Measurements from ENCODE around the gene PDZK1. TPM values are rescaled to one million over a fixed set of nuclear protein-coding genes. Genes with fewer than 3 reads are reported as not detected.

The PDZK1 gene
- polyA plus RNA-seq, 1 donor from 2014 or later, result 0.88 TPM

DNA sequence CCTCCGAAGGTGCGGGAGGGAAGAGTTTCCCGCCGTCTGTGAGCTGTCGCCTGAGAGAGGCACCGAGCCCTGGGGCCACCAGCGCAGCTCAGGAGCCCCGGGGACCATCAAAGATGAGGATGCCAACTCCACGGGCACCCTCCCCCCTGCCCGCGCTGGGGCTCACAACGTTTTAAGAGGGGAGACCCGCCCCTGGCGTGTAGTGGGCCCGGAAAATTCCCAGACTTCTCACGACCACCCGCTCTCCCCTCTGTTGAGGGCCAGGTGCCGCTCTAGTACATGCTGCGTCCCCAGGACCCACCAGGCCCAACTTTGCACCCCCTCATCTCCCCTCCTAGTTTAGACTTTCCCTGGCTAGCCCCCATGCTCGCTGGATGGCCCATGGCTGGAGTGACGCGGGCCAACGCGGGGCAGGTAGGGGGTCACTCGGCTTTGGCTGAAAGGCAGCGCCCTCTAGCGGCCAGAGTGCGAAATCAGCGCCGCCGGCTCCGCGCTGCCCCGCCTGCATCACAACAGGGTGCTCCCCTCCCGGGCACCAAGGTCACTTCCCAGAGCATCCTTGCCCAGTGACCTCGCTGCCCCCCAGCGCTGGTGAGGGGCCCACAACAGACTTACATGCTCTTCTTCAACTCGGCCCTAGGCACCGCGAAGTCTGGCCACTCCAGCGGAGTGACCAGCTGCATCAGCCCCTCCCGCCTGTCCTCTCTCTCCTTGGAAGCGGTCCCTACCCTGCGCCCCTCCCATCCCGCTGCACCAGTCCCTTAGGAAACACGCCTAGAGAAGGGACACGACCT, 13.9 kb upstream of the PDZK1 start:
- no peaks in the 10 kb centered on the region for H3F3A ChIP-seq (ENCODE audit: insufficient read depth, low read length, poor library complexity, severe bottlenecking)
- TF ChIP-seq, protein P1, sequence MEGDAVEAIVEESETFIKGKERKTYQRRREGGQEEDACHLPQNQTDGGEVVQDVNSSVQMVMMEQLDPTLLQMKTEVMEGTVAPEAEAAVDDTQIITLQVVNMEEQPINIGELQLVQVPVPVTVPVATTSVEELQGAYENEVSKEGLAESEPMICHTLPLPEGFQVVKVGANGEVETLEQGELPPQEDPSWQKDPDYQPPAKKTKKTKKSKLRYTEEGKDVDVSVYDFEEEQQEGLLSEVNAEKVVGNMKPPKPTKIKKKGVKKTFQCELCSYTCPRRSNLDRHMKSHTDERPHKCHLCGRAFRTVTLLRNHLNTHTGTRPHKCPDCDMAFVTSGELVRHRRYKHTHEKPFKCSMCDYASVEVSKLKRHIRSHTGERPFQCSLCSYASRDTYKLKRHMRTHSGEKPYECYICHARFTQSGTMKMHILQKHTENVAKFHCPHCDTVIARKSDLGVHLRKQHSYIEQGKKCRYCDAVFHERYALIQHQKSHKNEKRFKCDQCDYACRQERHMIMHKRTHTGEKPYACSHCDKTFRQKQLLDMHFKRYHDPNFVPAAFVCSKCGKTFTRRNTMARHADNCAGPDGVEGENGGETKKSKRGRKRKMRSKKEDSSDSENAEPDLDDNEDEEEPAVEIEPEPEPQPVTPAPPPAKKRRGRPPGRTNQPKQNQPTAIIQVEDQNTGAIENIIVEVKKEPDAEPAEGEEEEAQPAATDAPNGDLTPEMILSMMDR (IDR thresholded peaks at IDR 0.05; ENCODE audit: poor library complexity, severe bottlenecking), result peak; percentile 43
- no peak for TF ChIP-seq MXI1 (conservative IDR thresholded peaks at IDR 0.05; ENCODE audit: poor library complexity, severe bottlenecking)
- no peak overlapping the region for H3K4me3 ChIP-seq (ENCODE audit: low read length)
- H3K36me3 ChIP-seq (ENCODE audit: insufficient read depth, low read length), result no peaks in the 10 kb centered on the region
- no peak overlapping the region for H3K4me2 ChIP-seq (ENCODE audit: low read length)
- no peaks in the 10 kb centered on the region for H3K9me2 ChIP-seq (ENCODE audit: insufficient read depth, low read length)
- no peaks in the 10 kb centered on the region for H3K9me3 ChIP-seq (ENCODE audit: low read length)
- H3K27ac ChIP-seq (ENCODE audit: low read length), result no peak overlapping the region
- H4K20me1 ChIP-seq (ENCODE audit: insufficient read depth), result no peaks in the 10 kb centered on the region
- H3K27me3 ChIP-seq (ENCODE audit: insufficient read depth, low read depth, low read length), result no peaks in the 10 kb centered on the region
- no peaks in the 10 kb centered on the region for H3K79me2 ChIP-seq (replicated peaks; ENCODE audit: insufficient read depth, low read length)
- H2AFZ ChIP-seq (ENCODE audit: low read depth, low read length), result no peak overlapping the region
- H3K9ac ChIP-seq (ENCODE audit: low read length), result no peak overlapping the region

DNA sequence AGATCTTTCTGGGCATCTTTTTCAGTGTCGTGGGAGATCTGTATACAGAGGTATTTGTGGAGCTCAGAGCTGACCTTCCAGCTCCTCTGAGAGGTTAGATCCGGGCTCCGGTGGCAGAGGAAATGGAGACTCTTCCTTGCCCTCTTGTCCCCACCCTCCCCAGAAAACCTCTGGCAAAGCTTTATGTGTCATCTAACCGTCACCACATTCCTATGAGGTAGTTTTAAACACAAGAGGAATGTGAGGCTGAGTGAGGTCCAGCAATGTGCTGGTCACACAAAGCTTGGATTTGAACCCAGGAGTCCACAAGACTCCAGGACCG, 13.3 kb upstream of the PDZK1 start:
- H3K4me3 ChIP-seq (ENCODE audit: low read length), result no peak overlapping the region
- no peak overlapping the region for H3K4me2 ChIP-seq (ENCODE audit: low read length)
- no peaks in the 10 kb centered on the region for H3F3A ChIP-seq (ENCODE audit: insufficient read depth, low read length, poor library complexity, severe bottlenecking)
- H3K36me3 ChIP-seq (ENCODE audit: insufficient read depth, low read length), result no peaks in the 10 kb centered on the region
- H3K27ac ChIP-seq (ENCODE audit: low read length), result no peak overlapping the region
- no peak overlapping the region for H2AFZ ChIP-seq (ENCODE audit: low read depth, low read length)
- H3K9me2 ChIP-seq (ENCODE audit: insufficient read depth, low read length), result no peaks in the 10 kb centered on the region
- H3K79me2 ChIP-seq (replicated peaks; ENCODE audit: insufficient read depth, low read length), result no peaks in the 10 kb centered on the region
- H3K9ac ChIP-seq (ENCODE audit: low read length), result no peak overlapping the region
- TF ChIP-seq TAF1 (IDR thresholded peaks at IDR 0.05; ENCODE audit: low read depth) (no peak), EZH2 (IDR thresholded peaks at IDR 0.05; ENCODE audit: borderline replicate concordance, insufficient read depth, low read length, poor library complexity, severe bottlenecking) (no peak), MXI1 (conservative IDR thresholded peaks at IDR 0.05; ENCODE audit: poor library complexity, severe bottlenecking) (no peak), RAD21 (conservative IDR thresholded peaks at IDR 0.05) (no peak)
- no peaks in the 10 kb centered on the region for H3K9me3 ChIP-seq (ENCODE audit: low read length)
- no peaks in the 10 kb centered on the region for H4K20me1 ChIP-seq (ENCODE audit: insufficient read depth)
- no peaks in the 10 kb centered on the region for H3K27me3 ChIP-seq (ENCODE audit: insufficient read depth, low read depth, low read length)

DNA sequence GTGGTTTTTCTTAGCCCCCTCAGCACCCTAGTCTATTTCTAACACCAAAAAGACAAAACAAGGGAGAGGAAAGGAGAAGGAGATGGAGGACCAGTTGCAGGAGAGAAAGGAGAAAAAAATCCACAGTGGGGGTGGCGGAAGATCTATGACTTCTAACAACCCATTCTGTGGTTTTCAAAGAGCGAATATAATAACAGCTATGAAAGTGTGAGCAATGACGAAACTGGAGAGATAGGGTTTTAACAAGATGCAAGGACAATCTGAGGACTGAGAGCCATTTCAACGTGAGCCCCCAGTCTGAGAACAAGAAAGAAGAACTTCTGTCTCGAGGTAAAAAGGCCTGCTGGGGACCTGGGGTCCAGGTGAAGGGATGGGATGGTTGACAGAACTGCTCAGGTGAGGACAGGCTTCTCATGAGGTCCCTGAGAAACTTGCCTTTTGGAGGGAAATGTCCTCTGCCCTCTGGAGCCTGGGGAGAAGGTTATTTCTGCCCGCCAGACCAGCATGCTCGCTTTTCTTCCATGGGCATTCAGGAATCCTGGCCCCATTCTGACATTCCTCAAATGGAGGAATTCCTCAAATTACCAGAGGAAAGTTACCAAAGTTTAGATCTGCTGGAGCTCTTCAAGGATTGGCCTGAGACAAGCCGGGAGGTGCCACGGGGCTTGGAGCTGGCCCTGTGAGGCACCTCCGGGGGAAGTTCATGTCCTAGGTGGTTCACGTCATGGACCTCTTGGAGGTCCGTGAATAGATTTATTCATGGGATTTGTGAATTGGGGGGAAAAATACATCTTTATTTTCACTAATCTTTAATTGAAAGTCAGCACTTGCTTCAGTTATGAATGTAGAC, 12.3 kb upstream of the PDZK1 start, which contains the start of gene CD160:
CD160 (plus strand) TSS at position 270 of the 850 bp plus-strand sequence. CDS start 8,829 bp downstream, outside the sequence.
- no peak within 1 kb of the TSS for H2AFZ ChIP-seq (ENCODE audit: low read depth, low read length)

More for the DNA sequence above, 12.3 kb upstream of the PDZK1 start, which contains the start of gene CD160:
- Histone ChIP-seq H3K9me2 (ENCODE audit: insufficient read depth, low read length) (no peaks in the 10 kb centered on the region), H3K9ac (ENCODE audit: low read length) (no peak within 1 kb of the TSS), H3K36me3 (ENCODE audit: insufficient read depth, low read length) (no peaks in the 10 kb centered on the region), H3K4me3 (ENCODE audit: low read length) (no peak within 1 kb of the TSS), H3K9me3 (ENCODE audit: low read length) (no peaks in the 10 kb centered on the region), H3K27ac (ENCODE audit: low read length) (no peak within 1 kb of the TSS), H4K20me1 (ENCODE audit: insufficient read depth) (no peaks in the 10 kb centered on the region), H3F3A (ENCODE audit: insufficient read depth, low read length, poor library complexity, severe bottlenecking) (no peaks in the 10 kb centered on the region), H3K79me2 (replicated peaks; ENCODE audit: insufficient read depth, low read length) (no peaks in the 10 kb centered on the region), H3K4me2 (ENCODE audit: low read length) (no peak within 1 kb of the TSS), H3K27me3 (ENCODE audit: insufficient read depth, low read depth, low read length) (no peaks in the 10 kb centered on the region)
- TF ChIP-seq RAD21 (conservative IDR thresholded peaks at IDR 0.05) (no peak), POLR2AphosphoS5 (IDR thresholded peaks at IDR 0.05) (no peak), TAF1 (IDR thresholded peaks at IDR 0.05; ENCODE audit: low read depth) (no peak), EP300 (conservative IDR thresholded peaks at IDR 0.05; ENCODE audit: poor library complexity, severe bottlenecking) (no peak), EZH2 (IDR thresholded peaks at IDR 0.05; ENCODE audit: borderline replicate concordance, insufficient read depth, low read length, poor library complexity, severe bottlenecking) (no peak), SMC3 (conservative IDR thresholded peaks at IDR 0.05; ENCODE audit: poor library complexity) (no peak), MXI1 (conservative IDR thresholded peaks at IDR 0.05; ENCODE audit: poor library complexity, severe bottlenecking) (no peak)
- TF ChIP-seq, protein P1 (IDR thresholded peaks at IDR 0.05; ENCODE audit: poor library complexity, severe bottlenecking), result no peak
- TF ChIP-seq, protein P2, sequence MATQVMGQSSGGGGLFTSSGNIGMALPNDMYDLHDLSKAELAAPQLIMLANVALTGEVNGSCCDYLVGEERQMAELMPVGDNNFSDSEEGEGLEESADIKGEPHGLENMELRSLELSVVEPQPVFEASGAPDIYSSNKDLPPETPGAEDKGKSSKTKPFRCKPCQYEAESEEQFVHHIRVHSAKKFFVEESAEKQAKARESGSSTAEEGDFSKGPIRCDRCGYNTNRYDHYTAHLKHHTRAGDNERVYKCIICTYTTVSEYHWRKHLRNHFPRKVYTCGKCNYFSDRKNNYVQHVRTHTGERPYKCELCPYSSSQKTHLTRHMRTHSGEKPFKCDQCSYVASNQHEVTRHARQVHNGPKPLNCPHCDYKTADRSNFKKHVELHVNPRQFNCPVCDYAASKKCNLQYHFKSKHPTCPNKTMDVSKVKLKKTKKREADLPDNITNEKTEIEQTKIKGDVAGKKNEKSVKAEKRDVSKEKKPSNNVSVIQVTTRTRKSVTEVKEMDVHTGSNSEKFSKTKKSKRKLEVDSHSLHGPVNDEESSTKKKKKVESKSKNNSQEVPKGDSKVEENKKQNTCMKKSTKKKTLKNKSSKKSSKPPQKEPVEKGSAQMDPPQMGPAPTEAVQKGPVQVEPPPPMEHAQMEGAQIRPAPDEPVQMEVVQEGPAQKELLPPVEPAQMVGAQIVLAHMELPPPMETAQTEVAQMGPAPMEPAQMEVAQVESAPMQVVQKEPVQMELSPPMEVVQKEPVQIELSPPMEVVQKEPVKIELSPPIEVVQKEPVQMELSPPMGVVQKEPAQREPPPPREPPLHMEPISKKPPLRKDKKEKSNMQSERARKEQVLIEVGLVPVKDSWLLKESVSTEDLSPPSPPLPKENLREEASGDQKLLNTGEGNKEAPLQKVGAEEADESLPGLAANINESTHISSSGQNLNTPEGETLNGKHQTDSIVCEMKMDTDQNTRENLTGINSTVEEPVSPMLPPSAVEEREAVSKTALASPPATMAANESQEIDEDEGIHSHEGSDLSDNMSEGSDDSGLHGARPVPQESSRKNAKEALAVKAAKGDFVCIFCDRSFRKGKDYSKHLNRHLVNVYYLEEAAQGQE (IDR thresholded peaks at IDR 0.05; ENCODE audit: borderline replicate concordance), result no peak
